Thyroid gland (tissue), 4 donors: ENCODE data around the gene RNF13.

Experiments used
- CTCF ChIP-seq, 6 experiments: fragments of 200-600 bp in 3 of 6; fragments of 450-650 bp in 3 of 6; sonication (generic) in 3 of 6; IDR thresholded peaks; one replicate each; pipeline ENCODE4 v1.5.1; 2016 to 2019; ENCODE audit warnings: antibody characterized with exemption in 6 of 6, mild to moderate bottlenecking in 2 of 6, inconsistent platforms in 1 of 6, moderate library complexity in 1 of 6
- POLR2A ChIP-seq, 2 donors: fragments of 450-650 bp; IDR thresholded peaks; one replicate each; pipeline ENCODE4 v1.6.1; 2017; ENCODE audit warnings: antibody characterized with exemption in 2 of 2, mild to moderate bottlenecking in 2 of 2, moderate library complexity in 1 of 2

GRCh38 chr3:149891621-149892020 lies 78.6 kb downstream of the RNF13 start:
- TF ChIP-seq CTCF (IDR thresholded peaks at IDR 0.05) (no peak), POLR2A (IDR thresholded peaks at IDR 0.05) (no peak)
